Pancreas (tissue), 8 donors: Measurements from ENCODE around the gene NPIPA5. TPM values are rescaled to one million over a fixed set of nuclear protein-coding genes. Genes with fewer than 3 reads are reported as not detected.

Experiments
- polyA plus RNA-seq, 2 donors: library from polyadenylated mRNA; stranded (reverse); fragments of 200-250 nt; gene quantifications; one replicate each; pipeline ENCODE4 v1.2.3, GENCODE V29; 2013
- total RNA-seq, 6 donors: library from RNA; stranded (reverse); fragmentation: NEBNext Ultra II Directional in 4 of 6; extraction: Animal tissue kit (Norgen Biotek cat#: 25700) in 4 of 6; gene quantifications; one replicate each; pipeline versions ENCODE4 v1.2.1 to v1.2.4, GENCODE V29; 2021 to 2023
- donor health status: healthy with polysubstance abuse.
- donor health status: DM: no; HTN: no; CAD: no; lungs with moderate emphysema.
- donor health status: DM: no; HTN: no; CAD: no.
- donor health status: Bipolar disorder and iron deficiency.
- donor health status: DM: yes; HTN: yes; CAD: no.
- donor health status: DM: no; HTN: no; CAD: no.
- donor health status: DM: no; HTN: no; CAD: no.
- donor health status: DM: yes; HTN: yes; CAD: no.

Gene NPIPA5
- total and polyA plus RNA-seq, 8 donors: 5.0 to 57.9 (median 7.4) TPM

Other genes starting within 250 kb of the NPIPA5 start
- gene MPV17L, start 17.5 kb upstream of the NPIPA5 start, total RNA-seq: 10 to 100 TPM; 19.1 to 48.3 (median 28.3) TPM
- 10 to 100 TPM; 11.9 to 15.6 TPM for gene MPV17L, start 17.5 kb upstream of the NPIPA5 start, polyA plus RNA-seq
- gene BMERB1, start 56.3 kb upstream of the NPIPA5 start, total RNA-seq: 10 to 100 TPM; 16.0 to 21.7 (median 17.5) TPM
- gene BMERB1, start 56.3 kb upstream of the NPIPA5 start, polyA plus RNA-seq: 10 to 100 TPM; 10.3 to 20.9 TPM